Tibial nerve (tissue), 4 donors: Measurements from ENCODE around the gene BRI3. TPM values are rescaled to one million over a fixed set of nuclear protein-coding genes. Genes with fewer than 3 reads are reported as not detected.
"Not testable (repeated sequence)": the region's sequence is repeated elsewhere in the genome, so short reads cannot be mapped to it uniquely, and the experiment has no call there.

Experiments
- DNase-seq, 2 donors: peaks; one replicate each; pipeline ENCODE4 v3.0.0-alpha.2; 2019; ENCODE audit warnings: low spot score in 2 of 2
- H3K27ac ChIP-seq, 4 donors: fragments of 200-600 bp; sonication (generic) in 3 of 4; one replicate each; pipeline ENCODE4 v1.5.1; 2017 to 2019; ENCODE audit warnings: mild to moderate bottlenecking in 1 of 4
- H3K27me3 ChIP-seq, 2 donors: fragments of 200-600 bp; sonication (generic) in 1 of 2; one replicate each; pipeline versions ENCODE4 v1.5.1 to v1.6.0; 2017 to 2019
- H3K36me3 ChIP-seq, 3 donors: fragments of 200-600 bp; sonication (generic); one replicate each; pipeline ENCODE4 v1.5.1; 2018 to 2019
- H3K4me1 ChIP-seq, 4 donors: fragments of 200-600 bp; sonication (generic) in 3 of 4; one replicate each; pipeline ENCODE4 v1.5.1; 2017 to 2019
- H3K4me3 ChIP-seq, 4 donors: fragments of 200-600 bp; sonication (generic) in 3 of 4; one replicate each; pipeline ENCODE4 v1.5.1; 2017 to 2019; ENCODE audit warnings: mild to moderate bottlenecking in 1 of 4, moderate library complexity in 1 of 4
- H3K9me3 ChIP-seq, 4 donors: fragments of 200-600 bp; sonication (generic) in 3 of 4; one replicate each; pipeline ENCODE4 v1.5.1; 2017 to 2019
- EP300 ChIP-seq, 2 donors: sonication (generic); formaldehyde crosslinking; IDR thresholded peaks; one replicate each; pipeline ENCODE4 v1.6.1; 2017; ENCODE audit warnings: antibody characterized with exemption in 2 of 2, mild to moderate bottlenecking in 1 of 2
- POLR2A ChIP-seq, 2 donors: fragments of 450-650 bp; IDR thresholded peaks; one replicate each; pipeline ENCODE4 v1.6.1; 2017; ENCODE audit warnings: antibody characterized with exemption in 2 of 2, mild to moderate bottlenecking in 2 of 2, moderate library complexity in 2 of 2
- WGBS, 2 donors: methylation state at CpG; one replicate each; pipeline ENCODE4 v1.1.5; 2018; 5-methylcytosine and 5-hydroxymethylcytosine counted together
- total RNA-seq, 4 donors: library from RNA; depleted of rRNA; stranded (reverse); fragments of >200 nt; gene quantifications; one replicate each; pipeline ENCODE4 v1.1.0, GENCODE V29; 2016
- TF ChIP-seq, protein P1 (sequence below), 5 experiments: fragments of 200-600 bp in 3 of 5; fragments of 450-650 bp in 2 of 5; sonication (generic) in 3 of 5; IDR thresholded peaks; one replicate each; pipeline ENCODE4 v1.5.1; 2016 to 2019; ENCODE audit warnings: antibody characterized with exemption in 5 of 5, mild to moderate bottlenecking in 3 of 5, moderate library complexity in 2 of 5

The BRI3 gene
- total RNA-seq, 4 donors from 2014 or later, result 33.5 to 69.0 (median 44.3) TPM

DNA sequence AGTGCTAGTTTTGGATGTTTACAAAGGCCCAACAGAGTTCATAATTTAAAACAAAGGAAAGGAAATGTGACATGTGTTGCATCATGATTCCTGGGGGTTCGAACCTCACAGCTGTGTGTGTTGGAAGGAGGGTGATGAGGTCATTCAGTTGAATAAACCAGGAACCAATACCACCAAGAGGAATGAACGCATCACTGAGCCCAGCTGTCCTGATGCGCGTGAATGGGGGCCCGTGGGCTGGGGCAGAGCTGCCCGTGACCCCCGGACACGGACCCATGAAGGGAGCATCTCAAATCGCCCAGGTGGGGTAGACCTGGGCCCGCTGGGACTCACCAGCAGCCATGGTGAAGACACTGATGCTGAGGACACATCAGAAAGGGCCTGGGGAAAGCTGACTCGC lies 33.0 kb downstream of the BRI3 start:
- H3K36me3 ChIP-seq, result peaks cover 0 to 30% (median 0%) of the 10 kb centered on the region in 3 donors
- no peak overlapping the region for H3K27ac ChIP-seq
- TF ChIP-seq, protein P1, sequence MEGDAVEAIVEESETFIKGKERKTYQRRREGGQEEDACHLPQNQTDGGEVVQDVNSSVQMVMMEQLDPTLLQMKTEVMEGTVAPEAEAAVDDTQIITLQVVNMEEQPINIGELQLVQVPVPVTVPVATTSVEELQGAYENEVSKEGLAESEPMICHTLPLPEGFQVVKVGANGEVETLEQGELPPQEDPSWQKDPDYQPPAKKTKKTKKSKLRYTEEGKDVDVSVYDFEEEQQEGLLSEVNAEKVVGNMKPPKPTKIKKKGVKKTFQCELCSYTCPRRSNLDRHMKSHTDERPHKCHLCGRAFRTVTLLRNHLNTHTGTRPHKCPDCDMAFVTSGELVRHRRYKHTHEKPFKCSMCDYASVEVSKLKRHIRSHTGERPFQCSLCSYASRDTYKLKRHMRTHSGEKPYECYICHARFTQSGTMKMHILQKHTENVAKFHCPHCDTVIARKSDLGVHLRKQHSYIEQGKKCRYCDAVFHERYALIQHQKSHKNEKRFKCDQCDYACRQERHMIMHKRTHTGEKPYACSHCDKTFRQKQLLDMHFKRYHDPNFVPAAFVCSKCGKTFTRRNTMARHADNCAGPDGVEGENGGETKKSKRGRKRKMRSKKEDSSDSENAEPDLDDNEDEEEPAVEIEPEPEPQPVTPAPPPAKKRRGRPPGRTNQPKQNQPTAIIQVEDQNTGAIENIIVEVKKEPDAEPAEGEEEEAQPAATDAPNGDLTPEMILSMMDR (IDR thresholded peaks at IDR 0.05), result no peak
- TF ChIP-seq POLR2A (IDR thresholded peaks at IDR 0.05), result no peak
- no peak for TF ChIP-seq EP300 (IDR thresholded peaks at IDR 0.05)
- no peaks in the 10 kb centered on the region for H3K9me3 ChIP-seq
- WGBS, 2 donors, result 88 to 89% methylated on average over 11 of the region's 11 CpGs
- no peaks in the 10 kb centered on the region for H3K27me3 ChIP-seq
- DNase-seq, result no peak
- H3K4me1 ChIP-seq, result no peaks in the 10 kb centered on the region
- H3K4me3 ChIP-seq, result no peak overlapping the region

- H3K4me3 ChIP-seq, result no peak overlapping the region
- no peaks in the 10 kb centered on the region for H3K4me1 ChIP-seq
- peaks cover 0 to 4% (median 0%) of the 10 kb centered on the region in 4 donors for H3K9me3 ChIP-seq
- DNase-seq, result no peak
- peaks cover 0 to 22% (median 0%) of the 10 kb centered on the region in 3 donors for H3K36me3 ChIP-seq
- WGBS, 2 donors, result 71 to 76% methylated on average over 13 of the region's 13 CpGs
- H3K27me3 ChIP-seq, result no peaks in the 10 kb centered on the region
- H3K27ac ChIP-seq, result no peak overlapping the region
- no peak for TF ChIP-seq POLR2A (IDR thresholded peaks at IDR 0.05)
- no peak for TF ChIP-seq EP300 (IDR thresholded peaks at IDR 0.05)
- TF ChIP-seq, protein P1 (IDR thresholded peaks at IDR 0.05), result no peak
Measured at GRCh38 chr7:98315318-98315993, 34.0 kb downstream of the BRI3 start.

GRCh38 chr7:98315994-98316527 lies 34.6 kb downstream of the BRI3 start:
- 91 to 92% methylated on average over 4 of the region's 4 CpGs for WGBS, 2 donors
- H3K4me3 ChIP-seq, DNase-seq: not testable (repeated sequence)

GRCh38 chr7:98317366-98318040 lies 36.0 kb downstream of the BRI3 start:
- peaks cover 0 to 18% (median 0%) of the 10 kb centered on the region in 3 donors for H3K36me3 ChIP-seq
- peaks cover 0 to 11% (median 0%) of the 10 kb centered on the region in 4 donors for H3K9me3 ChIP-seq
- TF ChIP-seq POLR2A (IDR thresholded peaks at IDR 0.05) (no peak), EP300 (IDR thresholded peaks at IDR 0.05) (no peak)
- TF ChIP-seq, protein P1 (IDR thresholded peaks at IDR 0.05), result no peak
- no peak for DNase-seq
- 95% methylated on average over 14 of the region's 14 CpGs for WGBS, 2 donors
- H3K4me3 ChIP-seq, result no peak overlapping the region
- H3K27ac ChIP-seq, result no peak overlapping the region
- no peaks in the 10 kb centered on the region for H3K4me1 ChIP-seq
- H3K27me3 ChIP-seq, result no peaks in the 10 kb centered on the region

More at GRCh38 chr7:98315994-98316527, 34.6 kb downstream of the BRI3 start:
- not testable (repeated sequence) for H3K9me3 ChIP-seq, H3K27ac ChIP-seq, H3K27me3 ChIP-seq, H3K4me1 ChIP-seq
- H3K36me3 ChIP-seq, result peaks cover 0 to 22% (median 0%) of the 10 kb centered on the region in 3 donors

- no peaks in the 10 kb centered on the region for H3K27me3 ChIP-seq
- H3K4me3 ChIP-seq, result no peak overlapping the region
- no peak for DNase-seq
- TF ChIP-seq, protein P1 (IDR thresholded peaks at IDR 0.05), result no peak
- TF ChIP-seq POLR2A (IDR thresholded peaks at IDR 0.05), result no peak
- no peak for TF ChIP-seq EP300 (IDR thresholded peaks at IDR 0.05)
- H3K27ac ChIP-seq, result no peak overlapping the region
- H3K4me1 ChIP-seq, result no peaks in the 10 kb centered on the region
- peaks cover 0 to 21% (median 0%) of the 10 kb centered on the region in 3 donors for H3K36me3 ChIP-seq
- peaks cover 0 to 16% (median 0%) of the 10 kb centered on the region in 4 donors for H3K9me3 ChIP-seq
- WGBS, 2 donors, result 89 to 91% methylated on average over 9 of the region's 9 CpGs
Measured at GRCh38 chr7:98319176-98319575, 37.7 kb downstream of the BRI3 start.
